Neural crest cell (in vitro differentiated cells): ENCODE results near the gene CEBPB. TPM values are rescaled to one million over a fixed set of nuclear protein-coding genes. Genes with fewer than 3 reads are reported as not detected.

Experiments used
- DNase-seq: peaks from one replicate; pipeline ENCODE4 v3.0.0; 2021; ENCODE audit warnings: low read depth, mixed read lengths, low spot score
- H3K27ac Mint-ChIP-seq: one replicate; pipeline ENCODE4 v1.8.0; 2021; ENCODE audit warnings: mild to moderate bottlenecking, mixed read lengths; ENCODE audit not compliant: unreplicated experiment
- H3K27me3 Mint-ChIP-seq: 2 replicates; pipeline ENCODE4 v1.8.0; 2021; ENCODE audit warnings: low read depth, mild to moderate bottlenecking, mixed read lengths
- H3K36me3 Mint-ChIP-seq: 2 replicates; pipeline ENCODE4 v1.8.0; 2021; ENCODE audit warnings: low read depth, mild to moderate bottlenecking, mixed read lengths
- H3K4me1 Mint-ChIP-seq: 2 replicates; pipeline ENCODE4 v1.8.0; 2021; ENCODE audit warnings: mixed read lengths
- H3K4me3 Mint-ChIP-seq: one replicate; pipeline ENCODE4 v1.8.0; 2021; ENCODE audit warnings: mild to moderate bottlenecking, mixed read lengths
- H3K9me3 Mint-ChIP-seq: 2 replicates; pipeline ENCODE4 v1.8.0; 2021; ENCODE audit warnings: mixed read lengths
- CTCF ChIP-seq: fragments of 200-600 bp; sonication (generic); conservative IDR thresholded peaks from 2 replicates; pipeline ENCODE4 v1.5.0; 2021; ENCODE audit warnings: antibody characterized with exemption, mild to moderate bottlenecking
- total RNA-seq: library from RNA; stranded (reverse); gene quantifications from 2 replicates; pipeline ENCODE4 v1.2.1, GENCODE V29; 2021

CEBPB gene
- total RNA-seq, 1 donor from 2014 or later, result 7.6 TPM

- no peak for TF ChIP-seq CTCF
- no peak for DNase-seq
- Mint-ChIP-seq H3K27me3 (peaks cover 8% of the 10 kb centered on the region), H3K4me3 (no peak overlapping the region), H3K4me1 (peaks cover 10% of the 10 kb centered on the region), H3K9me3 (no peaks in the 10 kb centered on the region), H3K36me3 (no peaks in the 10 kb centered on the region), H3K27ac (peak overlapping the region; percentile 53)
Measured at GRCh38 chr20:50215101-50215690, 24.6 kb downstream of the CEBPB start.

GRCh38 chr20:50215926-50216325 lies 25.3 kb downstream of the CEBPB start:
- peaks cover 8% of the 10 kb centered on the region for H3K27me3 Mint-ChIP-seq
- H3K4me3 Mint-ChIP-seq, result no peak overlapping the region
- H3K9me3 Mint-ChIP-seq, result no peaks in the 10 kb centered on the region
- H3K36me3 Mint-ChIP-seq, result no peaks in the 10 kb centered on the region
- TF ChIP-seq CTCF, result no peak
- peak overlapping the region; percentile 95 for H3K27ac Mint-ChIP-seq
- H3K4me1 Mint-ChIP-seq, result peaks cover 10% of the 10 kb centered on the region
- no peak for DNase-seq

GRCh38 chr20:50216543-50217206 lies 26.0 kb downstream of the CEBPB start:
- Mint-ChIP-seq H3K36me3 (no peaks in the 10 kb centered on the region), H3K9me3 (no peaks in the 10 kb centered on the region), H3K4me3 (no peak overlapping the region), H3K27ac (no peak overlapping the region), H3K4me1 (peaks cover 10% of the 10 kb centered on the region), H3K27me3 (peaks cover 8% of the 10 kb centered on the region)
- TF ChIP-seq CTCF, result no peak
- no peak for DNase-seq

GRCh38 chr20:50217207-50217949 lies 26.7 kb downstream of the CEBPB start:
- no peak for TF ChIP-seq CTCF
- Mint-ChIP-seq H3K36me3 (no peaks in the 10 kb centered on the region), H3K4me1 (peaks cover 10% of the 10 kb centered on the region), H3K27me3 (peaks cover 8% of the 10 kb centered on the region), H3K9me3 (no peaks in the 10 kb centered on the region), H3K4me3 (no peak overlapping the region), H3K27ac (no peak overlapping the region)
- DNase-seq, result no peak

GRCh38 chr20:50218987-50219435 lies 28.4 kb downstream of the CEBPB start:
- Mint-ChIP-seq H3K27me3 (no peaks in the 10 kb centered on the region), H3K4me3 (no peak overlapping the region), H3K36me3 (no peaks in the 10 kb centered on the region), H3K9me3 (no peaks in the 10 kb centered on the region), H3K4me1 (peaks cover 10% of the 10 kb centered on the region), H3K27ac (no peak overlapping the region)
- TF ChIP-seq CTCF, result no peak
- DNase-seq, result no peak
